GM12892 (cell line): ENCODE measurements around the gene RELN.
"Not testable (repeated sequence)": the region's sequence is repeated elsewhere in the genome, so short reads cannot be mapped to it uniquely, and the experiment has no call there.

Experiments used
- POLR2A ChIP-seq: IDR thresholded peaks from 2 replicates; pipeline ENCODE4 v1.6.1; 2011; ENCODE audit warnings: low read depth, low read length, control low read depth
- POLR2AphosphoS5 ChIP-seq: IDR thresholded peaks from 2 replicates; pipeline ENCODE4 v1.6.1; 2011; ENCODE audit warnings: low read depth, low read length, control low read depth
- TAF1 ChIP-seq: IDR thresholded peaks from 2 replicates; pipeline ENCODE4 v1.6.1; 2011; ENCODE audit warnings: low read depth, mild to moderate bottlenecking, control low read depth, low read length, borderline replicate concordance

DNA sequence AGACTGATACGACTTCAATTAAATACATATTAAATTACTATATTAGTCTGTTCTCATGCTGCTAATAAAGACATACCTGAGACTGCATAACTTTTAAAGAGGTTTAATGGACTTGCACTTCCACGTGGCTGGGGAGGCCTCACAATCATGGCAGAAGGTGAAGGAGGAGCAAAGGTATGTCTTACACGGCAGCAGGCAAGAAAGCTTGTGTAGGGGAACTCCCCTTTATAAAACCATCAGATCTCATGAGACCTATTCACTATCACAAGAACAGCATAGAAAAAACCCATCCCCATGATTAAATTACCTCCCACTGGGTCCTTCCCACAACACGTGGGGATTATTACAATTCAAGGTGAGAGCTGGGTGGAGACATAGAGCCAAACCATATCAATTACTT is 92.6 kb downstream of the RELN start:
- not testable (repeated sequence) for TF ChIP-seq TAF1, POLR2A, POLR2AphosphoS5
